SK-N-SH treated with all-trans-retinoic acid at 6 μM for 48 hours (cell line): Measurements from ENCODE around the gene WTAP.

Experiments
- ATAC-seq: fragments of 200-7000 bp; cut with Tn5 transposase; 3 replicates; pipeline ENCODE4 v1.9.1; 2020; ENCODE audit warnings: mild to moderate bottlenecking, moderate library complexity
- ARNTL ChIP-seq: fragments of 450-650 bp; formaldehyde crosslinking; IDR thresholded peaks from 2 replicates; pipeline ENCODE4 v1.5.0; 2020; ENCODE audit warnings: low read depth, mild to moderate bottlenecking, moderate library complexity, borderline replicate concordance
- CREB5 ChIP-seq: fragments of 250-450 bp; sonication (Bioruptor Pico); IDR thresholded peaks from 2 replicates; pipeline ENCODE4 v1.5.1; 2020; ENCODE audit warnings: low read depth, mild to moderate bottlenecking, moderate library complexity
- CSDC2 ChIP-seq: fragments of 250-450 bp; sonication (Bioruptor Pico); IDR thresholded peaks from 2 replicates; pipeline ENCODE4 v1.5.0; 2020; ENCODE audit warnings: mild to moderate bottlenecking, moderate library complexity
- CSRNP3 ChIP-seq: fragments of 250-450 bp; sonication (Bioruptor Pico); IDR thresholded peaks from 2 replicates; pipeline ENCODE4 v1.5.1; 2021; ENCODE audit warnings: mild to moderate bottlenecking, moderate library complexity
- GLIS3 ChIP-seq: fragments of 250-450 bp; sonication (Bioruptor Pico); IDR thresholded peaks from 2 replicates; pipeline ENCODE4 v1.5.0; 2020; ENCODE audit warnings: mild to moderate bottlenecking, moderate library complexity
- ISL1 ChIP-seq: fragments of 250-450 bp; sonication (Bioruptor Pico); IDR thresholded peaks from 2 replicates; pipeline ENCODE4 v2.1.2; 2022; ENCODE audit warnings: mild to moderate bottlenecking, moderate library complexity
- OSR1 ChIP-seq: fragments of 250-450 bp; sonication (Bioruptor Pico); IDR thresholded peaks from 2 replicates; pipeline ENCODE4 v1.8.0; 2022; ENCODE audit warnings: moderate library complexity, mild to moderate bottlenecking, inconsistent platforms
- PATZ1 ChIP-seq: fragments of 250-450 bp; sonication (Bioruptor Pico); IDR thresholded peaks from 2 replicates; pipeline ENCODE4 v1.8.0; 2020; ENCODE audit warnings: mild to moderate bottlenecking, moderate library complexity, borderline replicate concordance
- POU6F1 ChIP-seq: fragments of 250-450 bp; sonication (Bioruptor Pico); IDR thresholded peaks from 2 replicates; pipeline ENCODE4 v1.8.0; 2021; ENCODE audit warnings: low read depth, mild to moderate bottlenecking, moderate library complexity, borderline replicate concordance
- PPARA ChIP-seq: fragments of 250-450 bp; sonication (Bioruptor Pico); IDR thresholded peaks from 2 replicates; pipeline ENCODE4 v1.5.0; 2020; ENCODE audit warnings: mild to moderate bottlenecking, borderline replicate concordance
- RARB ChIP-seq: fragments of 250-450 bp; sonication (Bioruptor Pico); IDR thresholded peaks from 2 replicates; pipeline ENCODE4 v1.8.0; 2021; ENCODE audit warnings: mild to moderate bottlenecking, moderate library complexity
- TCF4 ChIP-seq: fragments of 250-450 bp; sonication (Bioruptor Pico); IDR thresholded peaks from 2 replicates; pipeline ENCODE4 v1.8.0; 2021; ENCODE audit warnings: mild to moderate bottlenecking, moderate library complexity, borderline replicate concordance
- TSHZ2 ChIP-seq: fragments of 250-450 bp; sonication (Bioruptor Pico); IDR thresholded peaks from 2 replicates; pipeline ENCODE4 v1.5.0; 2020; ENCODE audit warnings: mild to moderate bottlenecking, moderate library complexity
- ZC3H10 ChIP-seq: fragments of 250-450 bp; sonication (Bioruptor Pico); IDR thresholded peaks from 2 replicates; pipeline ENCODE4 v1.5.1; 2021; ENCODE audit warnings: mild to moderate bottlenecking, moderate library complexity
- ZFP3 ChIP-seq: fragments of 250-450 bp; sonication (Bioruptor Pico); IDR thresholded peaks from 2 replicates; pipeline ENCODE4 v1.5.0; 2020; ENCODE audit warnings: mild to moderate bottlenecking, moderate library complexity
- ZFP30 ChIP-seq: fragments of 450-650 bp; formaldehyde crosslinking; IDR thresholded peaks from 2 replicates; pipeline ENCODE4 v1.5.0; 2022; ENCODE audit warnings: mild to moderate bottlenecking, moderate library complexity
- ZNF565 ChIP-seq: fragments of 450-650 bp; formaldehyde crosslinking; conservative IDR thresholded peaks from 2 replicates; pipeline ENCODE4 v1.5.0; 2020; ENCODE audit warnings: low read depth, mild to moderate bottlenecking, moderate library complexity
- ZNF8 ChIP-seq: fragments of 450-650 bp; formaldehyde crosslinking; IDR thresholded peaks from 2 replicates; pipeline ENCODE4 v1.5.0; 2020; ENCODE audit warnings: mild to moderate bottlenecking, moderate library complexity

WTAP gene

GRCh38 chr6:159761129-159761872 lies 34.0 kb downstream of the WTAP start:
- TF ChIP-seq TSHZ2 (CRISPR knock-in tag) (no peak), ZC3H10 (CRISPR knock-in tag) (no peak), ARNTL (CRISPR knock-in tag) (no peak), ZFP3 (no peak)
- TF ChIP-seq, all 23 proteins: peak for 0
- ATAC-seq = no peak

- TF ChIP-seq ZFP30 (CRISPR knock-in tag) (no peak), OSR1 (CRISPR knock-in tag) (no peak), GLIS3 (0 out of 2 replicates have a peak, but pooled peaks have one; percentile 33)
- TF ChIP-seq, all 23 proteins: peak for 1
- ATAC-seq = peak; percentile 98
Measured at GRCh38 chr6:159761873-159762680, 34.8 kb downstream of the WTAP start, which contains the start of gene ACAT2. ACAT2 (plus strand) TSS chr6:159762045; CDS start chr6:159762088, 43 bp downstream.

- ATAC-seq = peak; percentile 2; the same call in 2 of the 3 replicates
- TF ChIP-seq POU6F1 (CRISPR knock-in tag) (no peak), ZFP30 (CRISPR knock-in tag) (no peak), ZNF565 (CRISPR knock-in tag) (no peak), ISL1 (CRISPR knock-in tag) (no peak)
Measured at GRCh38 chr6:159762681-159763293, 35.5 kb downstream of the WTAP start.

- no peak for TF ChIP-seq ISL1 (CRISPR knock-in tag)
- no peak for TF ChIP-seq ZFP30 (CRISPR knock-in tag)
- no peak for TF ChIP-seq OSR1 (CRISPR knock-in tag)
- no peak for TF ChIP-seq GLIS3
- TF ChIP-seq RARB (CRISPR knock-in tag) = no peak
- no peak for TF ChIP-seq ZNF8 (CRISPR knock-in tag)
- TF ChIP-seq ZNF565 (CRISPR knock-in tag) = no peak
- TF ChIP-seq TCF4 (CRISPR knock-in tag) = no peak
- no peak for TF ChIP-seq CSRNP3 (CRISPR knock-in tag)
- TF ChIP-seq PATZ1 = no peak
- no peak for TF ChIP-seq ZC3H10 (CRISPR knock-in tag)
- no peak for TF ChIP-seq TSHZ2 (CRISPR knock-in tag)
- no peak for TF ChIP-seq CREB5 (CRISPR knock-in tag)
- TF ChIP-seq PPARA (CRISPR knock-in tag) = no peak
- no peak for TF ChIP-seq CSDC2
- no peak for ATAC-seq
Measured at GRCh38 chr6:159766906-159767305, 39.6 kb downstream of the WTAP start.
